Fibroblast of lung (primary cell): ENCODE measurements around the gene RAB1B.

Experiments
- CTCF ChIP-seq, 2 donors: IDR thresholded peaks in 1 of 2; conservative IDR thresholded peaks in 1 of 2; 1 replicate in 1 of 2; 2 replicates in 1 of 2; pipeline ENCODE4 v1.5.1; 2011 to 2012; ENCODE audit warnings: low read length in 2 of 2, control low read depth in 1 of 2, inconsistent platforms in 1 of 2, low read depth in 1 of 2, mild to moderate bottlenecking in 1 of 2
- EZH2 ChIP-seq: IDR thresholded peaks from 2 replicates; pipeline ENCODE4 v1.5.1; 2012; ENCODE audit warnings: low read length, control low read depth, mild to moderate bottlenecking; ENCODE audit errors: missing control alignments

GRCh38 chr11:66315498-66315885 is 47.1 kb downstream of the RAB1B start:
- no peak for TF ChIP-seq CTCF (conservative IDR thresholded peaks at IDR 0.05 in 1 of 2, IDR thresholded peaks at IDR 0.05 in 1 of 2; ENCODE audit: low read depth in 1 of 2, low read length in 2 of 2)
- TF ChIP-seq EZH2 = no peak
